NCI-H2107 (cell line): Measurements from ENCODE around the gene POLR2J.

Experiments
- DNase-seq: peaks from one replicate; lab custom pipeline; 2025; lab: John Stamatoyannopoulos, UW

The POLR2J gene

DNA sequence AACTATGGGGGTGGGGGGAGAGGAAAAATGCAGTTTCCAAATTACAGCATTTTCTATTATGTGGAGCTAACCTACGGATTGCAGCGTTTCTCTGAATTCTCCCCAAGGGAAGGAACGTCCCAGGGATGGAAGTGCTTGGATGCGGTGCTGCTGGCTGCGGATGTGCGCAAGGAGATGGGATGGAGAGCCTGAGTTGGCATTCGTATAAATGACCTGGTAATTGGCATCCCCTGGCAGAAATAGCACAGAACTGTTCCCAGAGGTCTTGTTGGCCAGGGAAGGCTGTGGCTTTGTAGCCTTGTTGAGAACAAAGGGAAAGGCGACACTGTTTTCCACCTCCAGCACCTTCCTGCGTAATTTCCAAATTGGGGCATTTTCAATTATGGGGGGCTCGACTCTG lies 42.6 kb downstream of the POLR2J start:
- DNase-seq = no peak

DNA sequence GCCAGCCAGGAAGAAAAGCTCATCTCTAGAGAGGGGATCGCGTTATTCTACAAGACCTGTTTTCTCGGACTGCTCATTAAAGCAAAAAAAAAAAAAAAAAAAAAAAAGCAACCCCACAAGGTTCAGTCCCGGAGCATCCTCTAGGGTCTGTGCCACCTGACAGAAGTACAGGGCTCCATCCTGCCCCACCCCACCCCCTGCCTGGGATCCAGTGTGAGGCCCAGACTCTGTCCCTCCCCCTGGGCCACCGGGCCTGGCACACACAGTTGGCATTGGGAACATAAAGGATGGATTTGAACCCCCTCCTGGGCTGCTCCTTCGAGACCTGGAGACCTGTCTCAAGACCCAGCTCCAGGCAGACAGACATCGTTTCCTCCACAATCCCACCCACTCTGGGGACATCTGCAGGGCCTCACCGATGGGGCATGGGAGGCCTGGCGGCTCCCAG lies 44.7 kb downstream of the POLR2J start:
- no peak for DNase-seq

DNA sequence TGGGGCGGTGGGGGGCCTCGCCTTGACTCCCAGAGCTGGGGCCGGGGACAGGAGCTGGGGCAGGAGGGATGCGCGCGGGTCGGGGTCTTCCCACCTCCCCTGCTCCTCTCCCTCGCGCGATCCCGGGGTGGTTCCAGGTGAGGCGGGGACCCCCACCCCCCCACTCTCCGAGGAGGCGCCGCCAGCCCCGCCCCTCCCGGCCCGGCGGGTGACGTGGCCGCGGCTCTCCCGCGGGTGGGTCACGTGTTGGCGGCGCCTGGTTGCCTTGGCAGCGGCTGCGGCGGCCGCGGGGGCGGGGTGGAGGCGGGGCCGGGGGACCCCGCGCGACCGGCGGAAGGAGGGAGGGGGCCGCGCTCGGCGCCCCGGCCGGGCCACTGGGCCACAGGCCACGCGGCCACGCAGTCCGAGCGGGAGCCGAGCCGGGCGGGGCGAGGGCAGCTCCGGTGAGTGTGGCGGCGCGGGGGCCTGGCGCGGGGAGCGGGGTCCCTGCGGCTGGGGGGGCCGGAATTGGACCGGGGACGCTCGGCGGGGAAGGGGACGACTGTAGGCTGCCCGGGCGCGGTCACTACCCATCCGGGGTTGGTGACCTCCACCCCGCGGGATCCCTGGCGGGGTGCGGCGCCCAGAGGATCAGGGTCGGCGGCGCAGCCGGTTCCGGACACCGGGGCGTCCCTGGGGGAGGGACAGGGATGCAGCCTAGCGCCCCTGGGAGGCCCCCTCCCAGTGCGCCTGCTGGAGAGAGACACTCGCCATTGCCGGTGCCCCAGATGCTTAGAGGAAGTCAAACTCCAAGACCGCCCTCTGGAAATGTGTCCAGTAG lies 45.3 kb downstream of the POLR2J start, which contains the start of gene ORAI2:
Gene ORAI2, plus strand, starts transcription at position 357 of the 820 bp plus-strand sequence. CDS start 5,382 bp downstream, outside the sequence.
- DNase-seq = peak; percentile 34

DNA sequence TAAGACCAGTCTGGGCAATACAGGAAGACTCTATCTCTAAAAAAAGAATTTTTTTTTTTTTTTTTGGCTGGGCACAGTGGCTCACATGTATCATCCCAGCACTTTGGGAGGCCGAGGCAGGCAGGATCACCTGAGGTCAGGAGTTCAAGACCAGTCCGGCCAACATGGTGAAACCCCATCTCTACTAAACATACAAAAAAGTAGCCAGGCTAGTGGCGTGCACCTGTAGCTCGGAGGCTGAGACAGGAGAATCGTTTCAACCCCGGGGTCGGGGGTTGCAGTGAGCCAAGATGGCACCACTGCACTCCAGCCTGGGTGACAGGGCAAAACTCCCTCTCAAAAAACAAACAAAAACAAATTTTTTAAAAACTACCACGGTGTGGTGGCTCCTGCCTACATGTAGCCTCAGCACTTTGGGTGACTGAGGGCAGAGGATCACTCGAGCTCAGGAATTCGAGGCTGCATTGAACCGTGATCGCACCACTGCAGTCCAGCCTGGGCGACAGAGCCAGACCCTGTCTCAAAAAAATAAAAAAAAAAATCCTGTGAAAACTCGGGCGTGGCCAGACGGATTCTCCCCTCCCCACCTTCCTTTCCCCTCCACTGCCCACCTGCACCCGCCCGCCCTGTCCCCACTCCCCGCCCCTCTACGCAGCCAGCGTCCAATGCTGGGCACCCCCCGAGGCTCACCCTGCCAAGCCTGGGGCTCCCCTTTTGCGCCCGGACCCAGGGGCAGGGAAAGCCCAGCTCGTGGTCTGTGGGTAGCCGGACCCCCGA lies 46.1 kb downstream of the POLR2J start:
- DNase-seq = no peak

DNA sequence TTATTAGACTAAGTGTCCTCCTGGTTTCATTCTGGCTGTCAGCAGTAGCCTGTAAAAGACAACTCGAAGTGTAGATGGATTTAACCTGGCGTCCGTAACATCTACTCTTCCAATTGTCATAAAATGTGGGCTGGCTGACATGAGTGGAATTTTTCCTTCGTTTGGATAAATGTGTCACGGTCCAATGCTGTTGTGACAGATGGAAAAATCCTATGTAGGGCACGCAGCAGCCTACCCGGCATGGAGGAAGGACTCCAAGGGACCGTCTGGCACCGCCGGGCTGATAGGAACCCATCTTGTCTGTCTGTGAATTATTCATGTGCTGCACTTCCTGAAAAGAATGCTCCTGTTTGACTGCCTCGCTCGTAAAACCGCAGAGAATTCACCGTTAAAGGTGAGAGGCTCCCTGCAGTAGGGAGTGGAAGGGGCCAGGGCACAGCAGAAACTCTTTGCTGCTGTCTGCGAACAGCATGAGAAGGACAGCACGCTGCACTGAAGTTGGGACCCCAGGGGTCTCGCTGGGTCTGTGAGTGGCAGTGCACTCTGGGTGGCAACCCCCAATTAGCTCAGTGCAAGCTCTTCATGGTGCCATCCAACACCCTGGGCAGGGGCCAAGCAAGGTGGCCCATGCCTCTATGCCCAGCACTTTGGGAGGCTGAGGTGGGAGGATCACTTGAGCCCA lies 47.0 kb downstream of the POLR2J start:
- peak; percentile 71 for DNase-seq

DNA sequence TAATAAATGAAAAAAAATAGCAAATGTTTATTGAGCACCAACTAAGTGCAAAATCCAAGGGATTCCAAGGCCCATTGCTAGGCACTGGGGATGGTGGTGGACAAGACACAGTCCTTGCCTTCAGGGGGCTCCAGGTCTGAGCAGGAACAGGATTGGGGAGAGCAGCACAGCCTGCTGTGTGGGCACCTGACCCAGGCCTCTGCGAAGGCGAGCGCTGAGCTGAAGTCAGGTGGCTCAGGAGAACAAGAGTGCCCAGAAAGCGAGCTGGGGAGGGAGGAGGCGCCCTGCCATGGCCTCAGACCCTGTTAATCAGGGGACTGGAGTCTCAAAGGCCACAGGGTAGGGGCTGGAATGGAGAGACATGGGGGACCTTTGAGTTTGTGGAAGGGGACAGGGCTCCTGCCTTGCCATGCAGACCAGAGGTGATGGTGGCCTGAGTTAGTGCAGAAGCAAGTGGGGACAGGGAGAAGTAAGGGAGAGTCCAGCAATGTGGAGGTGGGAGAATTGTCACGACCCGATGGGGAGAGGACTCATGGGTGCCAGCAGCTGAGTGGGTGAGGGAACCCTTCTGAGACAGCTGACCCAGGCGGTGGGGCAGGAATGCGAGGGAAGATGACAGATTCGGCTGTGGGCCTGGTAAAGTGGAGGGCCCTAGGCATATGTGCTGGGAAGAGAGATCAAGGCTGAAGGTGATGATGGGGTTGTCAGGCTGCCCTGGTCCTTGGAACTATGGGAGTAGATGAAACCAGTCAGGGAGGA lies 49.4 kb downstream of the POLR2J start:
- DNase-seq = no peak

DNA sequence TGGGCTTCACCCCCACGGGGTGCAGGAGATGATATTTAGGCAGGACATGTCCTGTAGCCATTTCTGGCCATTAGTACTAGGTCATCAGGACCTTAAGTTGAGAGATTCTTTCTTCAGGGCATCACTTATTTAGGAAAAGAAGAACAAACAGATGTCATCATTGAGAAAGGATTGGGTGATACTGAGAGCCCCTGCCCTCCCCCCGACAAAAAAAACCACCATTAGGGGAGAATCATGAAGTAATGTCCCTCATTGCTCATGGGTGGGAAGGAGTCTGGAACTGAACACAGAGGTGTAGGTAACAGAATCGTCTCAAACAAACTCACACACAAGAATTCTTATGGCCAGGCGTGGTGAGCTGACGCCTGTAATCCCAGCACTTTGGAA lies 51.7 kb downstream of the POLR2J start:
- DNase-seq = no peak

DNA sequence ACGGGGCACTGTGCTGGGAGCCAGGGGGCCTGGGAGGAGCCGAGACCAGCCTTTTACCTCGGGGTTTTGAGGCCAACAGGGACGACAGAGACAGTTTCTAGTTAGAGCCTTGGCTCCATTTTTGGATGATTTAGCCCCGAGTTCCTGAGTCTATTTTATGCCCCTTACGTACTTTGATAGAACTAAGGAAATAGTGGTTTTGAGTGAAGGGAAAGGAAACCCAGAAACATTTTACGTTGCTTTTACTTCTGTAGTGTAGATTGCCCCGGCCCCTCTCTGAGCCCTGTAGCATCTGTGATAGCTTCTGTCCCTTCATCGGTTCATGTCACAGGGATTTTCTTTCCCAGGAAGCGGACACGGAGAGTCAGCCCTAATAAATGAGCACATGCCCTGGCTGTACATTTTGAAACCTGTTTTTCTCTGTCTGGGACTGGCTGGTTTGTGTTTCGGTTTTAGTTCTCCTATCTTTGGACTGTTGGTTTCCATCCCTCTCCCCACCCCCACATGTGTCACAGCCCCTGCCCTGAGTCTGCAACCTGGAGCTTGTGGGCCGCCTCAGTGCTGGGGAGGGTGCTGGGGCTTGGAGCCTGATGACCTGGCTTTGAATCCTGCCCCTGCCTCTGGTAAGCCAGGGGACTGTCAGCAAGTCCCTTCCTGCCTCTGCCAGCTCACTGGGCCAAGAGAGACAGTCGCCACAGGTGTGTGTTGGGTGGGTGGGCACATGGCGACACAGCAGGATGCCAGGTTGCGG lies 52.3 kb downstream of the POLR2J start:
- DNase-seq = no peak

DNA sequence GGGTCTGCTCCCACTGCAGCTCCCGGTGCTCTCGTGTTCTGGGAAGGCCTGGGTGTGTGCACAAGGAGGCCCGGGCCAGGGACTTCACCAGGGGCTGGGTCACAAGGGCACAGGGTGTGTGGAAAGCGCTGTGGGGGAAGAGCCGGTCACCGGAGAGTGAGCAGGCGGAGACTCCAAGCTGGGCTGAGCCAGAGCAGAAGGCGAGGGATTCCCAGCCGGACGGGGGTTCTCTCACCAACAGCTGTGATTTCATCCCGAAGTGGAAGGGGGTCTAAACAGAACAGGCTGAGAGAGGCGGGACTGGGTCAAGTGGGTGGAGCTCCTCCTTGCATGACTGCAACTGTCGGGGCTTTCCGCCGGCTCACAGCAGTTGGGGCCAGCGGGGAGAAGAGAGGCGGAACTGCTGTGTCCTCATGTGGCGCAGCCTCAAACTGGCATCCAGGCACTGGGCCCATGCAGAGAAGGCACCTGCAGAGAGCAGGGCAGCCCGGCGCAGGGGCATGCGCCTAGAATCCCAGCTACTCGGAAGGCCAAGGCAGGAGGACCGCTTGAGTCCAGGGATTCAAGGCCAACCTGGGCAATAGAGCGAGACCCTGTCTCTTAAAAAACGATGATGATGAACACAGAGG lies 53.0 kb downstream of the POLR2J start:
- no peak for DNase-seq

DNA sequence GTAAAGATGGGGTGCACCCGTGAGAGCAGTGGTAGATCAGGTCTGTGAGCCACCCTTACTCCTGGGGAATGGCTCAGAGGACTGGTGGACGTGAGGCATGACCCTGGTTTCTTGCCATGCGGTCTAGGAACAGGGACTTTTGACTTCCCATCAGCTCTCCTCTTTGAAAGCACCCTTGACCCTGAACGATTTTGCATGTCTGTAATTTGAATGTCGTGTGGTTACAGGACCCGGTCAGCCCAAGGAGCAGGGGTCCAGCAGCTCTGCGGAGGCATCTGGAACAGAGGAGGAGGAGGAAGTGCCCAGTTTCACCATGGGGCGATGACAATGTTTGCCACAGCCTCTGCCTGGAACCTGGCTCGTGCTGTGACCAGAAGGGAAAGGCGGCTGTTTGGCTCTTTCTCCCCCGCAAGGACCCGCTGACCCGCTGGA lies 53.9 kb downstream of the POLR2J start:
- no peak for DNase-seq

DNA sequence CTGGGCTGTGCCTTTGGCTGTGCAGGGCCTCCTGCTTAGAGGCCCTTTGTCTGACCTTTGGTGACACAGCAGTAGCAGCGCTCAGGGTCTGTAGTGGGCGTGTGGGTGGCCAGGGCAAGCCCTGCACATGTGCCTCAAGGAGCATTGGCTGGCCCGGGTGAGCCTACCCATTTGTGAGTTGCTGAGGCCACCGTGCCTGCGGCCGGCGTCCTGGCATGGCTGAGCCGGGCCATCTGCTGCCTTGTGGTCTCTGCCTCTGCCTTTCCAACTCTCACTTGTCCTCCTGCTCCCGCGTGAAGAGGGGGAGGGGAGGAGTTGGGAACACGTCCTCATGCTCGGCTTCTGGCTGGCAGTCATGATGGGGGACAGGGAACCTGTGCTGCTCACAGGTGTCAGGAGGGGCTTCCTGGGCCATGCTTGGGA lies 54.6 kb downstream of the POLR2J start:
- no peak for DNase-seq
